UCSD-AML1 (cell line): Measurements from ENCODE around the gene HS6ST1.

Source experiments
- DNase-seq: peaks from one replicate; lab custom pipeline; 2025; ENCODE audit not compliant: unreplicated experiment; lab: John Stamatoyannopoulos, UW

The HS6ST1 gene

GRCh38 chr2:128249555-128249954, 69.1 kb downstream of the HS6ST1 start:
- no peak for DNase-seq

GRCh38 chr2:128245813-128246212, 72.9 kb downstream of the HS6ST1 start:
- no peak for DNase-seq

- DNase-seq: no peak
Observed at GRCh38 chr2:128241896-128242295, 76.8 kb downstream of the HS6ST1 start.

- DNase-seq: no peak
Observed at GRCh38 chr2:128237911-128238697, 80.6 kb downstream of the HS6ST1 start.

GRCh38 chr2:128237081-128237534, 81.6 kb downstream of the HS6ST1 start:
- peak; percentile 19 for DNase-seq

GRCh38 chr2:128236491-128237035, 82.1 kb downstream of the HS6ST1 start:
- DNase-seq: no peak

- DNase-seq: no peak
Observed at GRCh38 chr2:128235581-128235980, 83.1 kb downstream of the HS6ST1 start.

GRCh38 chr2:128234613-128235012, 84.1 kb downstream of the HS6ST1 start:
- DNase-seq: no peak

GRCh38 chr2:128233790-128234395, 84.8 kb downstream of the HS6ST1 start:
- no peak for DNase-seq

GRCh38 chr2:128232965-128233789, 85.5 kb downstream of the HS6ST1 start:
- peak; percentile 84 for DNase-seq

GRCh38 chr2:128228894-128229293, 89.8 kb downstream of the HS6ST1 start:
- no peak for DNase-seq

GRCh38 chr2:128227862-128228261, 90.8 kb downstream of the HS6ST1 start:
- DNase-seq: no peak

GRCh38 chr2:128219891-128220290, 98.8 kb downstream of the HS6ST1 start:
- no peak for DNase-seq

GRCh38 chr2:128217671-128218070, 101.0 kb downstream of the HS6ST1 start:
- DNase-seq: peak; percentile 18

GRCh38 chr2:128215897-128216642, 102.6 kb downstream of the HS6ST1 start:
- DNase-seq: no peak
